Panc1 (cell line): Measurements from ENCODE around the gene LDLRAP1.

Source experiments
- CTCF ChIP-seq: fragments of 450-650 bp; IDR thresholded peaks from 2 replicates; pipeline ENCODE4 v1.5.1; 2017; ENCODE audit warnings: mild to moderate bottlenecking
- POLR2AphosphoS5 ChIP-seq: IDR thresholded peaks from 2 replicates; pipeline ENCODE4 v1.6.1; 2012; ENCODE audit warnings: mild to moderate bottlenecking, low read depth, low read length, moderate library complexity
- SIN3A ChIP-seq: IDR thresholded peaks from 2 replicates; pipeline ENCODE4 v1.6.1; 2012; ENCODE audit warnings: low read depth, mild to moderate bottlenecking, low read length, moderate library complexity, borderline replicate concordance; ENCODE audit not compliant: insufficient read depth
- TCF7L2 ChIP-seq: IDR thresholded peaks from 2 replicates; pipeline ENCODE4 v1.6.1; 2011; ENCODE audit warnings: mild to moderate bottlenecking, low read depth, low read length, inconsistent platforms

- TF ChIP-seq CTCF (no peak), SIN3A (no peak), POLR2AphosphoS5 (no peak), TCF7L2 (no peak)
Measured at GRCh38 chr1:25557543-25557942, 14.1 kb downstream of the LDLRAP1 start.
